ENCODE measurements around the gene PARVG. TPM values are rescaled to one million over a fixed set of nuclear protein-coding genes. Genes with fewer than 3 reads are reported as not detected.

Gene PARVG
- polyA plus RNA-seq, 4 donors: 1.7 to 3.0 (median 2.2) TPM

GRCh38 chr22:44210722-44211121 lies 30.0 kb downstream of the PARVG start:
- no peak for DNase-seq (ENCODE audit: low read depth in 4 of 4, low spot score in 3 of 4)

- DNase-seq (ENCODE audit: low read depth in 4 of 4, low spot score in 3 of 4): no peak
These were observed 30.7 kb downstream of the PARVG start for GRCh38 chr22:44211256-44211945.

GRCh38 chr22:44211946-44212930 lies 31.5 kb downstream of the PARVG start:
- DNase-seq (ENCODE audit: low read depth in 4 of 4, low spot score in 3 of 4): no peak

- no peak for DNase-seq (ENCODE audit: low read depth in 4 of 4, low spot score in 3 of 4)
These were observed 32.2 kb downstream of the PARVG start for GRCh38 chr22:44212936-44213335.

GRCh38 chr22:44213489-44214043 lies 32.8 kb downstream of the PARVG start:
- no peak for DNase-seq (ENCODE audit: low read depth in 4 of 4, low spot score in 3 of 4)

GRCh38 chr22:44214187-44214586 lies 33.5 kb downstream of the PARVG start:
- no peak for DNase-seq (ENCODE audit: low read depth in 4 of 4, low spot score in 3 of 4)

GRCh38 chr22:44214764-44215163 lies 34.0 kb downstream of the PARVG start:
- no peak for DNase-seq (ENCODE audit: low read depth in 4 of 4, low spot score in 3 of 4)

- no peak for DNase-seq (ENCODE audit: low read depth in 4 of 4, low spot score in 3 of 4)
These were observed 34.6 kb downstream of the PARVG start for GRCh38 chr22:44215287-44215686.

GRCh38 chr22:44217346-44217745 lies 36.6 kb downstream of the PARVG start:
- DNase-seq (ENCODE audit: low read depth in 4 of 4, low spot score in 3 of 4): no peak

- DNase-seq (ENCODE audit: low read depth in 4 of 4, low spot score in 3 of 4): no peak
These were observed 37.3 kb downstream of the PARVG start for GRCh38 chr22:44218071-44218470.

- DNase-seq (ENCODE audit: low read depth in 4 of 4, low spot score in 3 of 4): no peak
These were observed 38.6 kb downstream of the PARVG start for GRCh38 chr22:44219101-44219870.

GRCh38 chr22:44220727-44221680 lies 40.3 kb downstream of the PARVG start:
- no peak for DNase-seq (ENCODE audit: low read depth in 4 of 4, low spot score in 3 of 4)

GRCh38 chr22:44221710-44222475 lies 41.2 kb downstream of the PARVG start:
- DNase-seq (ENCODE audit: low read depth in 4 of 4, low spot score in 3 of 4): no peak

- no peak for DNase-seq (ENCODE audit: low read depth in 4 of 4, low spot score in 3 of 4)
These were observed 43.4 kb downstream of the PARVG start for GRCh38 chr22:44224166-44224565.

GRCh38 chr22:44225091-44225689 lies 44.5 kb downstream of the PARVG start:
- no peak for DNase-seq (ENCODE audit: low read depth in 4 of 4, low spot score in 3 of 4)

GRCh38 chr22:44225812-44226211 lies 45.1 kb downstream of the PARVG start:
- DNase-seq (ENCODE audit: low read depth in 4 of 4, low spot score in 3 of 4): no peak

GRCh38 chr22:44229331-44229730 lies 48.6 kb downstream of the PARVG start:
- no peak for DNase-seq (ENCODE audit: low read depth in 4 of 4, low spot score in 3 of 4)

- no peak for DNase-seq (ENCODE audit: low read depth in 4 of 4, low spot score in 3 of 4)
These were observed 49.1 kb downstream of the PARVG start for GRCh38 chr22:44229809-44230208.
